ENCODE results near the gene DOCK3. TPM values are rescaled to one million over a fixed set of nuclear protein-coding genes. Genes with fewer than 3 reads are reported as not detected.

DOCK3 gene
- total RNA-seq, 1 experiment from 2014 or later, result 0.51 TPM

- DNase-seq (ENCODE audit: low read depth), result no peak
Measured at GRCh38 chr3:51422211-51422610, 747.5 kb downstream of the DOCK3 start.

DNA sequence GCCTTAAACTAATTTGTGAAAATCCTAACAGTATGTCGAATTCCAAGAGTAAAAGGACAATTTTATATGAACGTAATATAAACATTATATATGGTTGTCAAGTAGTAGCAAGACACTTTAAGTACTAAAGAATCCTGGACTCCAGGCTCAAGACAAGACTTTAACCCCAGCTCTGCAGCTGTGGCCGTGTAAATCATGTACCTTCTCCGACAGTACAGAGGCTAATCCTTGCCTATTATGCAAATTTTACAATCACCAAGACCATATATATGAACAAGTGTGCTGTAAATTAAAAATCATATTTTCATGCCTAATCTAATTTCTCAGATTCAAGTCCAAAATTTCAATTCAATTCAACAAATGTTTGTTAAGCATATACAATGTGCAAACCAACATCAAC lies 752.2 kb downstream of the DOCK3 start:
- no peak for DNase-seq (ENCODE audit: low read depth)

GRCh38 chr3:51429138-51429537 lies 754.4 kb downstream of the DOCK3 start:
- DNase-seq (ENCODE audit: low read depth), result no peak

Other genes with a start within 250 kb of the DOCK3 start
- gene CACNA2D2, start 171.3 kb upstream of the DOCK3 start, total RNA-seq (2014; rRNA removed; shearing (Covaris generic)), result 0.03 TPM in 1 of 2 replicates, not detected in the other
- gene C3orf18, start 107.2 kb upstream of the DOCK3 start, total RNA-seq (2014; rRNA removed; shearing (Covaris generic)), result 2.4 and 2.6 TPM in 2 replicates
- gene HEMK1, start 105.4 kb upstream of the DOCK3 start, total RNA-seq (2014; rRNA removed; shearing (Covaris generic)), result 9.1 and 9.7 TPM in 2 replicates
- 0.46 TPM in 1 of 2 replicates, not detected in the other for gene CISH, start 63.2 kb upstream of the DOCK3 start, total RNA-seq (2014; rRNA removed; shearing (Covaris generic))
- gene MAPKAPK3, start 57.8 kb upstream of the DOCK3 start, total RNA-seq (2014; rRNA removed; shearing (Covaris generic)), result 21.7 and 23.4 TPM in 2 replicates